Smooth muscle cell of the coronary artery (primary cell): Measurements from ENCODE around the gene RNASEH2B. TPM values are rescaled to one million over a fixed set of nuclear protein-coding genes. Genes with fewer than 3 reads are reported as not detected.

Source experiments
- total RNA-seq: library from RNA; depleted of rRNA; stranded (reverse); fragments of >200 nt; gene quantifications from 2 replicates; pipeline ENCODE4 v1.2.3, GENCODE V29; 2014; ENCODE audit warnings: low replicate concordance

Gene RNASEH2B, protein sequence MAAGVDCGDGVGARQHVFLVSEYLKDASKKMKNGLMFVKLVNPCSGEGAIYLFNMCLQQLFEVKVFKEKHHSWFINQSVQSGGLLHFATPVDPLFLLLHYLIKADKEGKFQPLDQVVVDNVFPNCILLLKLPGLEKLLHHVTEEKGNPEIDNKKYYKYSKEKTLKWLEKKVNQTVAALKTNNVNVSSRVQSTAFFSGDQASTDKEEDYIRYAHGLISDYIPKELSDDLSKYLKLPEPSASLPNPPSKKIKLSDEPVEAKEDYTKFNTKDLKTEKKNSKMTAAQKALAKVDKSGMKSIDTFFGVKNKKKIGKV
- total RNA-seq, result 25.4 and 34.5 TPM in 2 replicates

GRCh38 chr13:50909605-50910484 lies at the start of gene RNASEH2B:
RNASEH2B (plus strand) TSS chr13:50909791; CDS start chr13:50910077, 286 bp downstream.

Other genes with a start within 250 kb of the RNASEH2B start
- not detected in 2 replicates for gene DLEU7, start 66.1 kb upstream of the RNASEH2B start, total RNA-seq
- gene C13orf42, start 201.5 kb downstream of the RNASEH2B start, total RNA-seq, result not detected in 2 replicates